Myocyte (in vitro differentiated cells): Measurements from ENCODE around the gene OR52N1. TPM values are rescaled to one million over a fixed set of nuclear protein-coding genes. Genes with fewer than 3 reads are reported as not detected.

ENCODE experiments used
- total RNA-seq: library from RNA; depleted of rRNA; stranded (reverse); fragments of >200 nt; gene quantifications from 2 replicates; pipeline ENCODE4 v1.2.3, GENCODE V29; 2014

The OR52N1 gene
- total RNA-seq, 1 donor from 2014 or later: not detected

Other genes starting within 250 kb of the OR52N1 start
- not detected in 2 replicates for gene OR52H1, start 242.7 kb downstream of the OR52N1 start, total RNA-seq
- gene OR52B6, start 210.4 kb downstream of the OR52N1 start, total RNA-seq: not detected in 2 replicates
- gene TRIM6, start 194.6 kb downstream of the OR52N1 start, total RNA-seq: 0.31 and 0.40 TPM in 2 replicates
- 2.7 and 4.4 TPM in 2 replicates for gene TRIM34, start 166.3 kb downstream of the OR52N1 start, total RNA-seq
- 36.3 and 45.8 TPM in 2 replicates for gene TRIM5, start 106.2 kb downstream of the OR52N1 start, total RNA-seq
- 61.0 and 81.6 TPM in 2 replicates for gene TRIM22, start 101.5 kb downstream of the OR52N1 start, total RNA-seq
- gene OR56B1, start 54.8 kb downstream of the OR52N1 start, total RNA-seq: not detected in 2 replicates
- gene OR52N4, start 37.0 kb downstream of the OR52N1 start, total RNA-seq: not detected in 2 replicates
- not detected in 2 replicates for gene OR52N5, start 7.9 kb downstream of the OR52N1 start, total RNA-seq
- not detected in 2 replicates for gene OR52N2, start 17.7 kb upstream of the OR52N1 start, total RNA-seq
- gene OR52E6, start 50.6 kb upstream of the OR52N1 start, total RNA-seq: not detected in 2 replicates
- gene OR52E8, start 66.4 kb upstream of the OR52N1 start, total RNA-seq: not detected in 2 replicates
- not detected in 2 replicates for gene OR52E4, start 89.4 kb upstream of the OR52N1 start, total RNA-seq
- not detected in 2 replicates for gene OR52E5, start 101.9 kb upstream of the OR52N1 start, total RNA-seq
- not detected in 2 replicates for gene OR56A3, start 151.0 kb upstream of the OR52N1 start, total RNA-seq
- not detected in 2 replicates for gene OR56A5, start 177.2 kb upstream of the OR52N1 start, total RNA-seq
- not detected in 2 replicates for gene OR52L1, start 195.7 kb upstream of the OR52N1 start, total RNA-seq
- gene OR56A4, start 215.7 kb upstream of the OR52N1 start, total RNA-seq: not detected in 2 replicates
- gene OR56A1, start 239.5 kb upstream of the OR52N1 start, total RNA-seq: 0.05 TPM in 1 of 2 replicates, not detected in the other